ENCODE measurements around the gene ARHGEF11.
"Not testable (repeated sequence)": the region's sequence is repeated elsewhere in the genome, so short reads cannot be mapped to it uniquely, and the experiment has no call there.

The ARHGEF11 gene

DNA sequence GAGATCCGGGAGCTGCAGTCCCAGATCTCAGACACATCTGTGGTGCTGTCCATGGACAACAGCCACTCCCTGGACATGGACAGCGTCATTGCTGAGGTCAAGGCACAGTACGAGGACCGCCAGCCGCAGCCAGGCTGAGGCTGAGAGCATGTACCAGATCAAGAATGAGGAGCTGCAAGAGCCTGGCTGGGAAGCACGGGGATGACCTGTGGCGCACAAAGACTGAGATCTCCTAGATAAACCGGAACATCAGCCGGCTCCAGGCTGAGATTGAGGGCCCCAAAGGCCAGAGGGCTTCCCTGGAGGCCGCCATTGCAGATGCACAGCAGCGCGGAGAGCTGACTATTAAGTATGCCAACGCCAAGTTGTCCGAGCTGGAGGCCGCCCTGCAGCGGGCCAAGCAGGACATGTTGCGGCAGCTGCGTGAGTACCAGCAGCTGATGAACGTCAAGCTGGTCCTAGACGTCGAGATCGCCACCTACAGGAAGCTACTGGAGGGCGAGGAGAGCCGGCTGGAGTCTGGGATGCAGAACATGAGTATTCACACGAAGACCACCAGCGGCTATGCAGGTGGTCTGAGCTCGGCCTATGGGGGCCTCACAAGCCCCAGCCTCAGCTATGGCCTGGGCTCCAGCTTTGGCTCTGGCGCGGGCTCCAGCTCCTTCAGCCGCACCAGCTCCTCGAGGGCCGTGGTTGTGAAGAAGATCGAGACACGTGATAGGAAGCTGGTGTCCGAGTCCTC, 28.6 kb upstream of the ARHGEF11 start:
- Histone ChIP-seq H3K27ac (no peak overlapping the region), H4K20me1 (ENCODE audit: insufficient read depth) (no peaks in the 10 kb centered on the region), H3K36me3 (ENCODE audit: insufficient read depth) (no peaks in the 10 kb centered on the region), H3K4me3 (IDR thresholded peaks at IDR 0.05; ENCODE audit: insufficient read depth, low read depth, low read length) (no peak overlapping the region), H3K4me2 (no peak overlapping the region), H3K27me3 (ENCODE audit: insufficient read depth, low read depth) (no peaks in the 10 kb centered on the region), H3K79me2 (ENCODE audit: insufficient read depth, low read depth) (no peaks in the 10 kb centered on the region), H3K9ac (no peak overlapping the region), H2AFZ (ENCODE audit: low read depth) (no peak overlapping the region), H3K4me1 (ENCODE audit: low read depth, poor library complexity, severe bottlenecking) (no peaks in the 10 kb centered on the region)
- peak; percentile 58; the same call in 1 of the 2 replicates for TF ChIP-seq CTCF (conservative IDR thresholded peaks at IDR 0.05; ENCODE audit: low read depth, low read length)

- Histone ChIP-seq H4K20me1 (ENCODE audit: insufficient read depth) (no peaks in the 10 kb centered on the region), H2AFZ (ENCODE audit: low read depth) (no peak overlapping the region), H3K27ac (no peak overlapping the region), H3K9ac (no peak overlapping the region), H3K36me3 (ENCODE audit: insufficient read depth) (no peaks in the 10 kb centered on the region), H3K27me3 (ENCODE audit: insufficient read depth, low read depth) (no peaks in the 10 kb centered on the region), H3K4me1 (ENCODE audit: low read depth, poor library complexity, severe bottlenecking) (no peaks in the 10 kb centered on the region), H3K4me3 (IDR thresholded peaks at IDR 0.05; ENCODE audit: insufficient read depth, low read depth, low read length) (no peak overlapping the region), H3K79me2 (ENCODE audit: insufficient read depth, low read depth) (no peaks in the 10 kb centered on the region), H3K4me2 (no peak overlapping the region)
- no peak for TF ChIP-seq CTCF (conservative IDR thresholded peaks at IDR 0.05; ENCODE audit: low read depth, low read length)
Measured at GRCh38 chr1:157069601-157070000, 24.1 kb upstream of the ARHGEF11 start.

- not testable (repeated sequence) for H3K27me3 ChIP-seq (ENCODE audit: insufficient read depth, low read depth); H3K4me2 ChIP-seq; H3K4me1 ChIP-seq (ENCODE audit: low read depth, poor library complexity, severe bottlenecking); H4K20me1 ChIP-seq (ENCODE audit: insufficient read depth); H3K36me3 ChIP-seq (ENCODE audit: insufficient read depth); H3K9ac ChIP-seq; H3K4me3 ChIP-seq (IDR thresholded peaks at IDR 0.05; ENCODE audit: insufficient read depth, low read depth, low read length); H3K79me2 ChIP-seq (ENCODE audit: insufficient read depth, low read depth); H3K27ac ChIP-seq; H2AFZ ChIP-seq (ENCODE audit: low read depth)
Measured at GRCh38 chr1:157059241-157059640, 13.7 kb upstream of the ARHGEF11 start.

GRCh38 chr1:157056269-157056668, 10.7 kb upstream of the ARHGEF11 start:
- no peak overlapping the region for H3K27ac ChIP-seq
- no peaks in the 10 kb centered on the region for H3K4me1 ChIP-seq (ENCODE audit: low read depth, poor library complexity, severe bottlenecking)
- no peaks in the 10 kb centered on the region for H3K36me3 ChIP-seq (ENCODE audit: insufficient read depth)
- H2AFZ ChIP-seq (ENCODE audit: low read depth): no peak overlapping the region
- H3K4me3 ChIP-seq (IDR thresholded peaks at IDR 0.05; ENCODE audit: insufficient read depth, low read depth, low read length): no peak overlapping the region
- no peak overlapping the region for H3K4me2 ChIP-seq
- H4K20me1 ChIP-seq (ENCODE audit: insufficient read depth): no peaks in the 10 kb centered on the region
- H3K27me3 ChIP-seq (ENCODE audit: insufficient read depth, low read depth): no peaks in the 10 kb centered on the region
- no peak for TF ChIP-seq CTCF (conservative IDR thresholded peaks at IDR 0.05; ENCODE audit: low read depth, low read length)
- H3K9ac ChIP-seq: no peak overlapping the region
- H3K79me2 ChIP-seq (ENCODE audit: insufficient read depth, low read depth): no peaks in the 10 kb centered on the region

- not testable (repeated sequence) for H3K27ac ChIP-seq; H3K36me3 ChIP-seq (ENCODE audit: insufficient read depth); H4K20me1 ChIP-seq (ENCODE audit: insufficient read depth); H3K4me1 ChIP-seq (ENCODE audit: low read depth, poor library complexity, severe bottlenecking); H3K9ac ChIP-seq; H3K4me2 ChIP-seq; H3K79me2 ChIP-seq (ENCODE audit: insufficient read depth, low read depth); H2AFZ ChIP-seq (ENCODE audit: low read depth); H3K27me3 ChIP-seq (ENCODE audit: insufficient read depth, low read depth); H3K4me3 ChIP-seq (IDR thresholded peaks at IDR 0.05; ENCODE audit: insufficient read depth, low read depth, low read length)
Measured at GRCh38 chr1:157055729-157056128, 10.2 kb upstream of the ARHGEF11 start.
